ENCODE measurements around the gene OTUD5. TPM values are rescaled to one million over a fixed set of nuclear protein-coding genes. Genes with fewer than 3 reads are reported as not detected.

The OTUD5 gene
- total and polyA plus RNA-seq, 8 donors: 38.1 to 60.4 (median 58.2) TPM

DNA sequence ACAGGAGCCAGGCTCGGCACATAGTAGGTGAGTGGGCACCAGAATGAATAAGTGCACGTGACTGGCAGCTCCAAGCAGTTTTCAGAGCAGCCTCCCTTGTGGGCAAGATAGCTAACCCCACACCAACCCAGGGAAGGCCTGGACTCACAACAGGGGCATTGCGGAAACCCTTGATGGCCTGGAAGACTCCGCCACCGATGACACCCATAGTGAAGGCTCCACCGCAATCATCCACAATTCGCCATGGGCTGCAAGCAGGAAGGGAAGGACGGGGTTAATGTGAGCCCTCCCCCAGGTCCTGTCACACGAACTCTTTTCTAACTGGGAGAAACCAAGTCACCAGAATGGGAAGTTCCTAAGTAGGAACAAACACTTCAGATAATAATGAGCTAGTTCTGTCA, 60.8 kb downstream of the OTUD5 start:
- Histone ChIP-seq H3K27me3 (no peaks in the 10 kb centered on the region), H3K4me1 (peaks cover 0 to 19% of the 10 kb centered on the region in 2 donors), H3K36me3 (peaks cover 0 to 15% of the 10 kb centered on the region in 2 donors), H3K4me3 (peak overlapping the region; percentile 39 to 62), H3K9me3 (no peaks in the 10 kb centered on the region), H3K27ac (peak overlapping the region; percentile 83 to 93)
- no peak for TF ChIP-seq CTCF (IDR thresholded peaks at IDR 0.05)
- ATAC-seq: no peak
- peak in 1 of 4 donors; percentile 12 for DNase-seq
- intact Hi-C loops (cut with DNase I): no loop called here

DNA sequence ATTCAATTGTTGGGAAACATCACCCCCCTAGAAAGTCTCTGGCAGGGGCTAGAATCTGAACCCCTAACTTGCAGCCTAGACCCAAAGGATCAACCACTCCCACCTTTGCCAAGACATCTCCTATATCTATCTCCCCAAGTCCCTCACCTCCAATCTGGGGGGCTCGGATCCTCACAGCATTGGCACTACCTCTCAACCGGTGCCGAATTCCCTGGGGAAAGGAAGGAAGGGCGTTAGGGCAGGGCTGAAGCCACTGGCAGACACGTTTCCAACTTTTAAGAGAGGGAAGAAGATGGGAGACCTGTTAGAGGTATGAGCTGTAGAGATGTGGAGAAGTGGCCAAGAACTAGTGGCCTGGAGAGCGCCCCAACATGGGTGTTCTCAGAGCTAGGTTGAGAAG, 62.5 kb downstream of the OTUD5 start:
- Histone ChIP-seq H3K27ac (no peak overlapping the region), H3K27me3 (no peaks in the 10 kb centered on the region), H3K9me3 (no peaks in the 10 kb centered on the region), H3K36me3 (peaks cover 0 to 3% of the 10 kb centered on the region in 2 donors), H3K4me3 (no peak overlapping the region), H3K4me1 (peaks cover 0 to 19% of the 10 kb centered on the region in 2 donors)
- intact Hi-C loops (cut with DNase I): no loop called here
- DNase-seq (no peak), ATAC-seq (no peak)
- TF ChIP-seq CTCF (IDR thresholded peaks at IDR 0.05): no peak

DNA sequence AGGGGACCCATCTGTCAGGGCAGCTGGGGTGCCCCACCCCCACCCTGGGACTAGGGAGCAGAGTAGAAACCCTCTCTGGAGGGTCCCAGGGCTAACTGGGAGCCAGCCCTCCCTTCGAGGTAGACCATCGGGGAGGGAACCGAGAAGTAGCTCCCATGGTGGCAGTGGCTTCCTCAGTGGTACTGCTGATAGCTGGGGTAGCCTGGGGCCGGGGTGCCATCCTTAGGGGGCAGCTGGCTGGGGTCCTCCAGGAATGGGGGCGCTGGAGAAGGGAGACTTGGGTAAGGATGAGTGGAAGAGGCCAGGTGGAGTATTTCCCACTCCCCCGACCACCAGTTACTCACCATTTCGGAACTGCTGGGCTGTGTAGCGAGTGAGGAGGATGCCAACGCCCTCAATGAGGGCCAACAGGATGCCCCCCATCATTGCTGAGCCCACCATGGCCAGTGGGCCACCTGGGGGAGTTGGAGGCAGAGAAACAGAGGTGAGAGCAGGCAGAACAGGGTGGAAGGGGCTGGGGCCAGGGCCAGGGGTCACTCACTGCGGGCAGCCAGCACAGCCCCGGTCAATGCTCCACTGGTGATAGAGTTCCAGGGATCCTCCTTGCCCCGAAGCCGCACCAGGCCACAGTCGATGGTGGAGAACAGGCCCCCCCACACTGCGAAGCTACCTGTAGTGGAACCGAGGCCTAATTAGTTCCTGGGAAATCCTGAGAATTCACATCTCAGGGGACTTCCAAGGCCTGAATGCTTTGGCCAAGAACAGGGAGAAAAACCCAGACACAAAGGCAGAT, 63.7 kb downstream of the OTUD5 start:
- intact Hi-C loops (cut with DNase I): no loop called here
- Histone ChIP-seq H3K36me3 (peaks cover 0 to 3% of the 10 kb centered on the region in 2 donors), H3K4me3 (no peak overlapping the region), H3K4me1 (peaks cover 0 to 12% of the 10 kb centered on the region in 2 donors), H3K9me3 (no peaks in the 10 kb centered on the region), H3K27ac (no peak overlapping the region), H3K27me3 (no peaks in the 10 kb centered on the region)
- no peak for ATAC-seq
- no peak for TF ChIP-seq CTCF (IDR thresholded peaks at IDR 0.05)
- no peak for DNase-seq

- Histone ChIP-seq H3K27ac (no peak overlapping the region), H3K36me3 (peaks cover 0 to 3% of the 10 kb centered on the region in 2 donors), H3K9me3 (no peaks in the 10 kb centered on the region), H3K4me3 (no peak overlapping the region), H3K4me1 (peaks cover 0 to 8% of the 10 kb centered on the region in 2 donors), H3K27me3 (no peaks in the 10 kb centered on the region)
- no peak for TF ChIP-seq CTCF (IDR thresholded peaks at IDR 0.05)
- ATAC-seq (no peak), DNase-seq (no peak)
- intact Hi-C loops (cut with DNase I): no loop called here
These were observed 64.5 kb downstream of the OTUD5 start for GRCh38 chrX:48892896-48893295.

- Histone ChIP-seq H3K36me3 (peaks cover 0 to 3% of the 10 kb centered on the region in 2 donors), H3K4me1 (peaks cover 0 to 6% of the 10 kb centered on the region in 2 donors), H3K27ac (peak overlapping the region; percentile 31 to 63), H3K27me3 (no peaks in the 10 kb centered on the region), H3K4me3 (peak overlapping the region; percentile 33 to 61), H3K9me3 (no peaks in the 10 kb centered on the region)
- intact Hi-C loops (cut with DNase I): no loop called here
- DNase-seq: peak; percentile 68 to 93 (median 87)
- TF ChIP-seq CTCF (IDR thresholded peaks at IDR 0.05): peak; percentile 16 to 56
- ATAC-seq: peak; percentile 96
These were observed 65.8 kb downstream of the OTUD5 start for GRCh38 chrX:48891402-48892288.
